SU-DHL-6 (cell line): ENCODE results near the gene CRISPLD2.

Experiments
- CTCF ChIP-seq: fragments of 200-600 bp; sonication (generic); IDR thresholded peaks from one replicate; pipeline ENCODE4 v1.5.1; 2017; ENCODE audit warnings: antibody characterized with exemption, mild to moderate bottlenecking, low read length, moderate library complexity; ENCODE audit not compliant: insufficient read depth, poor library complexity, severe bottlenecking
- EZH2phosphoT487 ChIP-seq: fragments of 200-600 bp; sonication (generic), shearing (Covaris generic); conservative IDR thresholded peaks from 2 replicates; pipeline ENCODE4 v1.6.1; 2018; ENCODE audit warnings: mild to moderate bottlenecking, antibody characterized with exemption, low read length, moderate library complexity, mixed read lengths

- TF ChIP-seq EZH2phosphoT487 (no peak), CTCF (no peak)
These were observed 28.0 kb downstream of the CRISPLD2 start for GRCh38 chr16:84847564-84848355.
